COR-L47 (cell line): ENCODE results near the gene MMP20.

Source experiments
- DNase-seq: peaks from one replicate; lab custom pipeline; 2025; lab: John Stamatoyannopoulos, UW

The MMP20 gene

GRCh38 chr11:102592634-102593581, 32.2 kb downstream of the MMP20 start:
- DNase-seq: no peak

- DNase-seq: no peak
These were observed 33.0 kb downstream of the MMP20 start for GRCh38 chr11:102592131-102592530.

- no peak for DNase-seq
These were observed 33.9 kb downstream of the MMP20 start for GRCh38 chr11:102591160-102591718.

GRCh38 chr11:102590276-102591049, 34.7 kb downstream of the MMP20 start:
- DNase-seq: no peak

GRCh38 chr11:102589047-102589459, 36.1 kb downstream of the MMP20 start:
- no peak for DNase-seq

DNA sequence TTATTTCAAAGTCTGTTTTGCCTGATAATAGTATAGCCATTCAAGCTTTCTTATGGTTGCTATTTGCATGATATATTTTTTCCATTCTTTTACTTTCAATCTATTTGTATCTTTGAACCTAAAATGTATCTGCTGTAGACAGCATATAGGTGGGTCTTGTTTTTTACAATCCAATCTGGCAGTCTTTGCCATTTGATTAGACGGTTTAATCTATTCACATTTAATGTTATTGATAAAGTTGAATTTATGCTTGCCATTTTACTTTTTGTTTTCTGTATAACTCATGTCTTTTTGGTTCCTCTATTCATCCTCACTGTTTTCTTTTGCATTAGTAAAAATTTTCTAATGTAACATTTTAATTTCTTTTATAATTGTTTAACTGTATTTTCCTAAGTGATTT, 37.4 kb downstream of the MMP20 start:
- DNase-seq: no peak

DNA sequence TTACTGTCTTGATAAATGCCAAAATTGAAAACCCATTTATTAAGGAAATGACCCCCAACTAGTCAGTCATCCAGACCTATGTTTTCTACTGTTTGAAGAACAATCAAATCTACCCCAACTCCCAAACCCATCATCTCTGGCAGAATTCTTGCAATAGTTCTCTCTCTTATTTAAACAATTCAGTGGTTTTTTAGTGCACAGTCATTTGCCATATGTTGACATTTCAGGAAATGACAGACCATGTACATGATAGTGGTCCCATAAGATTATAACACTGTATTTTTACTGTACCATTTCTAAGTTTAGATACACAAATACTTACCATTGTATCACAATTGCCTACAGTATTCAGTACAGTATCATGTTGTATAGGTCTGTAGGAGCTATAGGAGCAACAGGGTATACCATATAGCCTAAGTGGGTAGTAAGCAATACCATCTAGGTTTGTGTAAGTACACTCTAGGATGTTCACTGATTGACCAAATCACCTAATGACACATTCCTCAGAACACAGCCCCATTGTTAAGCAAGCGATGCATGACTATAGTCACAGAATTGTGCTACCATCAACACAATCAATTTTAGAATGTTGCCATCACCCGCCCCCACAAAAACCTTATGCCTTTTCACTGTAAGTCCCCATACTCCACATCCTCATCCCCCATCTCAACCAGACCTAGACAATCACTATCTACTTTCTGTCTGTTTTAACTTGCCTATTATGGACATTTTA, 41.8 kb downstream of the MMP20 start:
- no peak for DNase-seq

DNA sequence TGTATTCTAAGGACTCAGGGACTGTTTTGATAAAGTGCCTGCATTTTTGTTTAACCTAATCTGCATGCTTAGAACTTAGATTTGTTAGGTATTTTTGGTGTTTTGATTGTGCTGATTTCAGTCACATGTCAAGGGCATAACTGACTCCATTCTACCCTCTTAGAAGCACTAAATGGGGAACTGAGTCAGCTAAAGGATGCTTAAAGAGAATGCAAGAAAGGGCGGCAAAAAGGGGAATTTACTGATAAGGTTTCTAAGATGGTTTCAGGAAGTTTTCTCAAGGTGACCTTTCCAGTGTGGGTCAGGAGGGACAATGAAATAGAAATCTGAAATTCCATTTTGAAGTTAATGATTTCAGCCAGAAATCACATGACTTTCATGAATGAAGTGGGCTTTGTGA, 43.0 kb downstream of the MMP20 start:
- DNase-seq: no peak

- DNase-seq: no peak
These were observed 44.1 kb downstream of the MMP20 start for GRCh38 chr11:102581066-102581465.

- DNase-seq: no peak
These were observed 44.8 kb downstream of the MMP20 start for GRCh38 chr11:102580185-102580951.

DNA sequence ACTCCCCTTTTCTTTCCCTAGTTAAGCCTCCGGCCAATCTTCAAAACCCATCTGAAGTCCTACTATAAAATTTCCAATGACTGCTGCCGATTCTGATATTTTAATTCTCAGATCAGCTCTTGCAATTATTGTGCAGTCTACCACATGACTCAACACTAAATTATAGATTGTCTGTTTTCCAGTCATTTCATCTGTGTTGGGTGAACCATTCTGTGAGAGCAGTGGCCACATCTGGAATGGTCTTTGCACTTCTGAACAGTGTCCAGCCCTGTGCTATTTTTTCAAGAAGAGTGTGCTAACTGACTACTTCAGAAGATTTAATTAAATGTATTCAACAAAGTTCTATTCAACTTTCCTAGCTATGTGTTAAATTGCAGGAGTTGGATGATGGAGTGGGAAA, 47.4 kb downstream of the MMP20 start:
- no peak for DNase-seq

DNA sequence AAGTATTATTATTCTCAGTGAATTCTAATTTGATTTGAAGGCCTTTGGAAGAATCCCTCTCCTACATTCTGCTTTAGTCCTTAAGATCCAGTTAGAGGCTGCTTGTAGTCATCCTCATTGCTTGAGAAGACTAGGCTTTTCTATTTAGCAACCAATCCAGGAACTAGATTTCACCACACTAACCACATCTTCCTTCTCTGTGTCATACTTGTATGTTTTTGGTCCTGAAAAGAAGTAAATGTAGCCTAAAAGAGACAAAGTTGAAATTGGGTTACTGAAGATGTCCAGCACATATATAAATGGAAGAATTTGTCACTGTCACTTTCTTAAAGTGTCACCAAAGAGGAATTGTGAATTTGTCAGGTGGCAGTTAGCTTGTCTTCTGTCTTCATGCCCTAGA, 48.0 kb downstream of the MMP20 start:
- DNase-seq: no peak

DNA sequence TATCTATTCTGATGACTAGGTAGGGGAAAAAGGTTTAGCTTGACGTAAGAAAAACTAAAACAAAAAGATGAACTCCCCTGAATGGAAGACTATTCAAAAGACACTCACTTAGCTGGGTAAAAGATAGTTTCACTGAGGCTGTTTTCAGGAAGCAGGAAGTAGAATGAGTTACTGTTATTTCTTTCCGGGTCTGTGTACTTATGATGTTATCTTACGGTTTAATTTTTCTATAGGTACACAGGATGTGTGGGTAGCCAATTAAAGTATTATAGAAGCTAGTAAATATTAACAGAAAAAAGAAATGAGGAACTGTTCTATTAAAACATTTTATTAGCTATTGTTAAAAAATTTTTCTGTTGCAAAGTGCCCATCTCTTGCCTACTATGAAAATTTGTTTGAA, 48.8 kb downstream of the MMP20 start:
- DNase-seq: no peak

- no peak for DNase-seq
These were observed 50.1 kb downstream of the MMP20 start for GRCh38 chr11:102575012-102575411.

GRCh38 chr11:102573851-102574250, 51.3 kb downstream of the MMP20 start:
- no peak for DNase-seq

DNA sequence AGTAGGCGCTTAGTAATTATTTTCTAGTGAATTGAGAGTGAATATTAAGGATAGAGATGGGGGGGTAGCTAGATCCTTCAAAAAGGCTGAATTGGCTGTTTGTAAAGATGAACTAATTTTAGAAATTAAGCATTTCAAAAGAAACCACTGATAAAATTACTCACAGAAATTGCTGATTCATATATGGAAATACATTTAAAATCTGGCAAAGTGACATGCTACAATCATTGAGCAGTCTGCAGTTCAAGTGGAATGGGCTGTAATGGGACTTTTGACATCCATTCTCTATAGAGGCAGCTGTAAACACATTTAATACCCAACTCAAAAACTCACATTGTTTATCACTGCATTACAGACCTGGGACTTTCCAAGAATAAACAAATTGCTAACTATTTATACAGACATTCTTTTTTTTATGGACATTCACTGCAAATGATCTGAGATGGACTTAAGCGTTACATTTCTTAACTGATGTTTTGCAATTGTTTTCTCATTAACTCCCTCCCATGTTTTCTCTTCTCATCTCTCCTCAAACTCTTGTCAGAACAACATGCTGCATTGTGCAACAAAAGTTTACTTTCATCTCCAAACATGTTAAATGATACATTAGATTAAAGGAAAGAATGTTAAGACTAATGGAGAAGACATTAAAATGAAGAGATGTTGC, 52.4 kb downstream of the MMP20 start:
- DNase-seq: no peak

GRCh38 chr11:102568851-102569250, 56.3 kb downstream of the MMP20 start:
- DNase-seq: no peak

DNA sequence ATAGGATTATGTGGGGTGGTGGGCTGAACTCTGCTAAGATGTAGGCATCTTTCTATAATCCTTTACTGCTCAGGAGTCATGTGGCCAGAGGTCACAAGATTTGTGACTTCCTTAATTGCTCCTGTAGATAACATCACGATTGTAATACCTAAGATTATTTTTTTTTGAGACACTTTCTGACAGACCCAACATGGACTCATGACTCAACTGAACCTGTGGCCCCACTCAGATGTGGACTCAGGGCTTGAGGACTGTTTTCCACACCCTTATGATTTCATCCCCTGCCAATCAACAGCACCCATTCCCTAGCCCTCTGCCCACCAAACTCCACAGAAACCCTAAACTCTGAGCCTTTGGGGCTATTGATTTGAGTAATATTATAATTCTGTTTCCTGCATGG, 59.0 kb downstream of the MMP20 start:
- DNase-seq: no peak

DNA sequence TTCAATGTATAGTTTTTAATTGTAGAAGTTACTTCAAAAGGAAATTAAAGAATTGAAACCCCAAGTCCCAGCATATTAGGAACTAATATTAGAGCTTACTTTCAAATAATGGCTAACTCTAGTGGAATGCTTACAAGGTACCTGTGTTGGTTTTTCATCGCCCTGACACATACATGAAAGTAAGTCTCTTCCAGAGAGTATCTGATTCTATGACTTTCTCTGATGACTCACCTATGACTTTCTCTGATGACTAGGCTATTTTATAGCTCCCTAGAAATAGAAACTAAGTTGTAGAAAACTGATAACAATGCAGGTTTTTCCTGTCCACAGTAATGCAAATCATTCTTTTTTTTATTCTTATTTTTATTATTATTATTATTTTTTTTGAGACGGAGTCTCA, 61.0 kb downstream of the MMP20 start:
- no peak for DNase-seq

DNA sequence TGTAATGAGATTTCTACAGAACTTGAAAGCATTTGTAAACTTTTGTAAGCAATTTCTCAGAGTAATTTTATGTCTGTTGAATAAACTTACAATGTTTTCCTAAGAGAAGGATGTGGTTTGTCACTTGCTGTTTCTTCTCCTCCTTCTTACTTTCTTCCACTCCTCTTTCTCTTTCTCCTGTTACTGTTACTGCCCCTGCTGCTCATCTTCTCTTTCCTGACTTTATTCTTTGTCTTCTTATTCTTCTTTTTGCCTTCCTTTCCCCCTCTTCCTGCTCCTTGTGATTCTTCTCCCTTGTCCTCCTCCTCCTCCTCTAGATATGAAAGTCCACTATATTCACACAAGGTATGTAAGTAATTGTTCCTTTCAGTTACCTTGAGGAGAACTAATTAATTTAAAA, 63.5 kb downstream of the MMP20 start:
- no peak for DNase-seq

GRCh38 chr11:102560555-102561011, 64.5 kb downstream of the MMP20 start:
- DNase-seq: no peak
